BE2C (cell line): ENCODE measurements around the gene EPB42.
"Not testable (repeated sequence)": the region's sequence is repeated elsewhere in the genome, so short reads cannot be mapped to it uniquely, and the experiment has no call there.

ENCODE experiments used
- DNase-seq: peaks from one replicate; pipeline ENCODE4 v3.0.0-alpha.2; 2020
- H3K27me3 ChIP-seq: fragments of 250-450 bp; sonication (Bioruptor Pico); 2 replicates; pipeline ENCODE4 v1.5.1; 2020; ENCODE audit warnings: mild to moderate bottlenecking
- H3K36me3 ChIP-seq: fragments of 250-450 bp; sonication (Bioruptor Pico); 2 replicates; pipeline ENCODE4 v1.5.1; 2020; ENCODE audit warnings: mild to moderate bottlenecking
- H3K4me1 ChIP-seq: fragments of 250-450 bp; sonication (Bioruptor Pico); 2 replicates; pipeline ENCODE4 v1.5.1; 2020
- H3K4me3 ChIP-seq: 2 replicates; pipeline ENCODE4 v1.5.1; 2011; ENCODE audit warnings: low read depth, low read length
- H3K9me3 ChIP-seq: fragments of 250-450 bp; sonication (Bioruptor Pico); 2 replicates; pipeline ENCODE4 v1.5.1; 2020
- TF ChIP-seq, protein P1 (sequence below): IDR thresholded peaks from 2 replicates; pipeline ENCODE4 v1.5.1; 2012; ENCODE audit warnings: mild to moderate bottlenecking, low read depth, low read length

EPB42 gene

DNA sequence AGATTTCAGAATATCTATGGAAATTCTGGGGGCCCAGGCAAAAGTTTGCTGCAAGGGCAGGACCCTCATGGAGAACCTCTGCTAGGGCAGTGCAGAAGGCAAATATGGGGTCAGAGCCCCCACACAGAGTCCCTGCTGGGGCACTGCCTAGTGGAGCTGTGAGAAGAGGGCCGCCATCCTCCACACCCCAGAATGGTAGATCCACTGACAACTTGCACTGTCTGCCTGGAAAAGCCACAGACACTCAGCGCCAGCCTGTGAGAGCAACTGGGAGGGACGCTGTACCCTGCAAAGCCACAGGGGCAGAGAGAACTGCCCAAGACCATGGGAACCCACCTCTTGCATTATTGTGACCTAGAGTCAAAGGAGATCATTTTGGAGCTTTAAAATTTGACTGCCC, 21.8 kb downstream of the EPB42 start:
- TF ChIP-seq, protein P1, sequence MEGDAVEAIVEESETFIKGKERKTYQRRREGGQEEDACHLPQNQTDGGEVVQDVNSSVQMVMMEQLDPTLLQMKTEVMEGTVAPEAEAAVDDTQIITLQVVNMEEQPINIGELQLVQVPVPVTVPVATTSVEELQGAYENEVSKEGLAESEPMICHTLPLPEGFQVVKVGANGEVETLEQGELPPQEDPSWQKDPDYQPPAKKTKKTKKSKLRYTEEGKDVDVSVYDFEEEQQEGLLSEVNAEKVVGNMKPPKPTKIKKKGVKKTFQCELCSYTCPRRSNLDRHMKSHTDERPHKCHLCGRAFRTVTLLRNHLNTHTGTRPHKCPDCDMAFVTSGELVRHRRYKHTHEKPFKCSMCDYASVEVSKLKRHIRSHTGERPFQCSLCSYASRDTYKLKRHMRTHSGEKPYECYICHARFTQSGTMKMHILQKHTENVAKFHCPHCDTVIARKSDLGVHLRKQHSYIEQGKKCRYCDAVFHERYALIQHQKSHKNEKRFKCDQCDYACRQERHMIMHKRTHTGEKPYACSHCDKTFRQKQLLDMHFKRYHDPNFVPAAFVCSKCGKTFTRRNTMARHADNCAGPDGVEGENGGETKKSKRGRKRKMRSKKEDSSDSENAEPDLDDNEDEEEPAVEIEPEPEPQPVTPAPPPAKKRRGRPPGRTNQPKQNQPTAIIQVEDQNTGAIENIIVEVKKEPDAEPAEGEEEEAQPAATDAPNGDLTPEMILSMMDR = no peak
- Histone ChIP-seq H3K4me1 (no peaks in the 10 kb centered on the region), H3K36me3 (peaks cover 4% of the 10 kb centered on the region; the same call in 1 of the 2 replicates), H3K27me3 (no peaks in the 10 kb centered on the region), H3K9me3 (no peaks in the 10 kb centered on the region), H3K4me3 (no peak overlapping the region)
- DNase-seq = no peak

DNA sequence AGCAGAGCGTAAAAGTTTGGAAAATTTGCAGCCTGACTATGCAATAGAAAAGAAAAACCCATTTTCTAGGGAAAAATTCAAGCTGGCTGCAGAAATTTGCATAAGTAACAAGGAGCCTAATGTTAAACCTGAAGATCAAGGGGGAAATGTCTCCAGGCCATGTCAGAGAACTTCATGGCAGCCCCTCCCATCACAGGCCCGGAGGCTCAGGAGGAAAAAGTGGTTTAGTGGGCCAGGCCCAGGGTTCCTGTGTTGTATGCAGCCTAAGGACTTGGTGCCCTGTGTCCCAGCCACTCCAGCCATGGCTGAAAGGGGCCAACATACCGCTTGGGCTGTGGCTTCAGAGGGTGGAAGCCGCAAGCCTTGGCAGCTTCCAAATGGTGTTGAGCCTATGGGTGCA, 22.3 kb downstream of the EPB42 start:
- not testable (repeated sequence) for H3K36me3 ChIP-seq, H3K4me1 ChIP-seq, DNase-seq, H3K4me3 ChIP-seq, H3K9me3 ChIP-seq, H3K27me3 ChIP-seq

DNA sequence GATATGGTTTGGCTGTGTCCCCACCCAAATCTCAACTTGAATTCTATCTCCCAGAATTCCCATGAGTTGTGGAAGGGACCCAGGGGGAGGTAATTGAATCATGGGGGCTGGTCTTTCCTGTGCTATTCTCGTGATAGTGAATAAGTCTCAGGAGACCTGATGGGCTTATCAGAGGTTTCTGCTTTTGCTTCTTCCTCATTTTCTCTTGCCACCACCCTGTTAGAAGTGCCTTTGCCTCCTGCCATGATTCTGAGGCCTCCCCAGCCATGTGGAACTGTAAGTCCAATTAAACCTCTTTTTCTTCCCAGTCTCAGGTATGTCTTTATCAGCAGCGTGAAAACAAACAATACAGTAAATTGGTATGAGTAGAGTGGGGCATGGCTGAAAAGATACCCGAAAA, 23.0 kb downstream of the EPB42 start:
- not testable (repeated sequence) for H3K27me3 ChIP-seq, H3K36me3 ChIP-seq, H3K9me3 ChIP-seq, H3K4me3 ChIP-seq, DNase-seq, H3K4me1 ChIP-seq

DNA sequence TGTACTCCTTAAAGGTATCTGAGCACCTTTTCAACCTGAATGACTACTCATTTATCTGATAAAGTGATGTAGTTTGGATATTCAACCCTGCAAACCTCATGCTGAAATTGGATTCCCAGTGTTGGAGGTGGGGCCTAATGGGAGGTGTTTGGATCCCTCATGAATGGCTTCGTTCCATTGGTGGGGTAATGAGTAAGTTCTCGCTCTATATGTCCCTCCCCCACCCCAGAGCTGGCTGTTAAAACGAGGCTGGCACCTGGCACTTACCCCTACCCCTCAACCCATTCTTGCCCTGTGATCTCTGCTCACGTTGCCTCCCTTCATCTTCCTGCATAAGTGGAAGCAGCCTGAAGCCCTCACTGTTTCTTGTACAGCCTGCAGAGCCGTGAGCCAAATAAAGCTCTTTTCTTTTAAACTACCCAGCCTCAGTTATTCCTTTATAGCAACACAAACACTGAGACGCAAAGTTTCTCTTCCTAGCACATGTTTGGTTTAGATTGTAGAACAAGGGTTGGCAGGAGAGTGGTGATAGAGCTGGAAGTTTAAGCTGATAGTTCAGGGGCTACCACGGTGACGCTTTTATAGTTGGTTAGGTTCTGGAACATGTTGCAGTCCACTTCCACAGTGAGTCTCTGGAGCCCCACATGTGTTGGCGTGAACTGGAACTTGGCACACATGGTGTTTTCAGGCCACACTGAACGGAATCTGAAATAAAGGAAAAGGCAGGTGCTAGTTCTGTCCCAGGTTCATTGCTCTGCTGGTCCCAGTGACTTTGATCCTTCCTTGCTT, 23.9 kb downstream of the EPB42 start:
- TF ChIP-seq, protein P1 = no peak
- no peak overlapping the region for H3K4me3 ChIP-seq

DNA sequence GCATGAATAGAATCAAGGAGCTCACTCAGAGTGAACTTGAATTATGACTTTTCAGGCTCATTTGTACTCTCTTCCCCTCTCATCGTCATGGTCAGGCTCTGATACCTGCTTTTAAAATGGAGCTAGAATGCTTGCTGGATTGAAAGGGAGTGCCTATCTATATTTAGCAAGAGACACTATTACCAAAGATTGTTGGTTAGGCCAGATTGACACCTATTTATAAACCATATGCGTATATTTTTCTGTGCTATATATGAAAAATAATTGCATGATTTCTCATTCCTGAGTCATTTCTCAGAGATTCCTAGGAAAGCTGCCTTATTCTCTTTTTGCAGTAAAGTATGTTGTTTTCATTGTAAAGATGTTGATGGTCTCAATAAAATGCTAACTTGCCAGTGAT, 26.0 kb downstream of the EPB42 start:
- peaks cover 21% of the 10 kb centered on the region for H3K36me3 ChIP-seq
- no peak overlapping the region for H3K4me3 ChIP-seq
- H3K4me1 ChIP-seq = no peaks in the 10 kb centered on the region
- no peaks in the 10 kb centered on the region for H3K9me3 ChIP-seq
- H3K27me3 ChIP-seq = no peaks in the 10 kb centered on the region
- TF ChIP-seq, protein P1 = no peak
- no peak for DNase-seq

More for the DNA sequence above, 23.9 kb downstream of the EPB42 start:
- H3K27me3 ChIP-seq = no peaks in the 10 kb centered on the region
- H3K4me1 ChIP-seq = no peaks in the 10 kb centered on the region
- H3K36me3 ChIP-seq = peaks cover 9% of the 10 kb centered on the region
- DNase-seq = no peak
- H3K9me3 ChIP-seq = no peaks in the 10 kb centered on the region

DNA sequence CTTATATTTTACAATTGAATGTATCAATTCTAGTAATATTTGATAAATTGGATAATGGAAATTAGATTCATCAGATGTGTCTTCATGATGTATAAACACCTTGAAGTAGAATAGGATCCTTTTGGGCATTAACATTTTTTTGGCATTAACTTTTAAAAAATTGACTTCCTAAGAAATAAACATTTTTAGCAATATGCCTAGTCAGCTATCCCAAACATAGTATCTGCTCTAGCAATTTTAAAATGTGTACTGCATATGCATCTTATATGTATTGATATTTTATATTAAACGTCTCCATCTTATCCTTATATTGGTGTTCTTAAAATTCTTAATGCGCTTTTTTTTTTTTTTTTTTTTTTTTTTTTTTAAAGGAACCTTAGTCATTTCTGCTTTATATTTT, 27.1 kb downstream of the EPB42 start:
- no peaks in the 10 kb centered on the region for H3K4me1 ChIP-seq
- no peak overlapping the region for H3K4me3 ChIP-seq
- DNase-seq = no peak
- TF ChIP-seq, protein P1 = no peak
- H3K27me3 ChIP-seq = no peaks in the 10 kb centered on the region
- H3K9me3 ChIP-seq = no peaks in the 10 kb centered on the region
- peaks cover 23% of the 10 kb centered on the region for H3K36me3 ChIP-seq

DNA sequence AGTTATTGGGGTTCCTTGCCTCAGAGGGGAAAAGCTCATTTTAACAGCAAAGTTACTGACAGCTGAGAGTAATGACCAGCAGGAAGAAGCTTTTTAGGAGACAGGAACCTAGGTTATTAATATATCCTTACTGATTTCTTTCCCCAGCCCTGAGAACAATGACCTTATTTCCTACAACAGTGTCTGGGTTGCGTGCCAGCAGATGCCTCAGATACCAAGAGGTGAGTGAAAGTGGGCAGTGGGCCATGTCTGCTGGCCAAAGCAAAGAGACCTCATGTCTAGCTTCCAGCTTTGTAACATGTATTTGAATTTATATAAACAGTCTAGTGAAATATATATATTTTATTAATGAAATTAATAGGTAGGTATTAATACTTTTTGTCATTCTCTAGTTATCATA, 30.6 kb downstream of the EPB42 start:
- no peaks in the 10 kb centered on the region for H3K9me3 ChIP-seq
- H3K4me1 ChIP-seq = no peaks in the 10 kb centered on the region
- TF ChIP-seq, protein P1 = no peak
- H3K36me3 ChIP-seq = peaks cover 19% of the 10 kb centered on the region
- no peak for DNase-seq
- H3K4me3 ChIP-seq = no peak overlapping the region
- H3K27me3 ChIP-seq = no peaks in the 10 kb centered on the region
